SJCRH30 (cell line): Measurements from ENCODE around the gene TREM1. TPM values are rescaled to one million over a fixed set of nuclear protein-coding genes. Genes with fewer than 3 reads are reported as not detected.
A peak's percentile ranks its signal among the peaks of the same experiment; 100 is the strongest.
"Not testable (repeated sequence)": the region's sequence is repeated elsewhere in the genome, so short reads cannot be mapped to it uniquely, and the experiment has no call there.

Source experiments
- DNase-seq, 2 experiments: peaks; one replicate each; pipeline ENCODE4 v3.0.0-alpha.2; 2015 to 2020
- H3K27ac ChIP-seq: fragments of 250-450 bp; sonication (Bioruptor Pico); 2 replicates; pipeline ENCODE4 v1.5.1; 2020; ENCODE audit warnings: mild to moderate bottlenecking, moderate library complexity
- H3K27me3 ChIP-seq: fragments of 250-450 bp; sonication (Bioruptor Pico); 2 replicates; pipeline ENCODE4 v1.5.1; 2020; ENCODE audit warnings: mild to moderate bottlenecking, moderate library complexity
- H3K36me3 ChIP-seq: fragments of 250-450 bp; sonication (Bioruptor Pico); 2 replicates; pipeline ENCODE4 v1.5.1; 2020; ENCODE audit warnings: mild to moderate bottlenecking, moderate library complexity
- H3K4me1 ChIP-seq: fragments of 250-450 bp; sonication (Bioruptor Pico); 2 replicates; pipeline ENCODE4 v1.5.1; 2020; ENCODE audit warnings: mild to moderate bottlenecking, moderate library complexity
- H3K4me3 ChIP-seq: fragments of 250-450 bp; sonication (Bioruptor Pico); 2 replicates; pipeline ENCODE4 v1.5.1; 2020; ENCODE audit warnings: mild to moderate bottlenecking, moderate library complexity
- H3K9me3 ChIP-seq: fragments of 250-450 bp; sonication (Bioruptor Pico); replicated peaks from 2 replicates; pipeline ENCODE4 v1.5.1; 2020; ENCODE audit warnings: mild to moderate bottlenecking, moderate library complexity
- total RNA-seq: library from RNA; depleted of rRNA; stranded (reverse); fragments of >200 nt; shearing (Covaris generic); gene quantifications from 2 replicates; pipeline ENCODE4 v1.2.3, GENCODE V29; 2014

The TREM1 gene
- total RNA-seq, 1 experiment from 2014 or later: not detected

GRCh38 chr6:41315943-41316620 lies 29.6 kb upstream of the TREM1 start:
- no peak for DNase-seq
- Histone ChIP-seq H3K4me1 (peaks cover 5% of the 10 kb centered on the region; the same call in 1 of the 2 replicates), H3K36me3 (no peaks in the 10 kb centered on the region), H3K27ac (no peak overlapping the region), H3K9me3 (no peaks in the 10 kb centered on the region), H3K4me3 (no peak overlapping the region), H3K27me3 (no peaks in the 10 kb centered on the region)

GRCh38 chr6:41315203-41315602 lies 28.7 kb upstream of the TREM1 start:
- peaks cover 5% of the 10 kb centered on the region; the same call in 1 of the 2 replicates for H3K4me1 ChIP-seq
- H3K4me3 ChIP-seq: no peak overlapping the region
- no peaks in the 10 kb centered on the region for H3K36me3 ChIP-seq
- DNase-seq: no peak
- H3K27me3 ChIP-seq: no peaks in the 10 kb centered on the region
- no peak overlapping the region for H3K27ac ChIP-seq
- no peaks in the 10 kb centered on the region for H3K9me3 ChIP-seq

DNA sequence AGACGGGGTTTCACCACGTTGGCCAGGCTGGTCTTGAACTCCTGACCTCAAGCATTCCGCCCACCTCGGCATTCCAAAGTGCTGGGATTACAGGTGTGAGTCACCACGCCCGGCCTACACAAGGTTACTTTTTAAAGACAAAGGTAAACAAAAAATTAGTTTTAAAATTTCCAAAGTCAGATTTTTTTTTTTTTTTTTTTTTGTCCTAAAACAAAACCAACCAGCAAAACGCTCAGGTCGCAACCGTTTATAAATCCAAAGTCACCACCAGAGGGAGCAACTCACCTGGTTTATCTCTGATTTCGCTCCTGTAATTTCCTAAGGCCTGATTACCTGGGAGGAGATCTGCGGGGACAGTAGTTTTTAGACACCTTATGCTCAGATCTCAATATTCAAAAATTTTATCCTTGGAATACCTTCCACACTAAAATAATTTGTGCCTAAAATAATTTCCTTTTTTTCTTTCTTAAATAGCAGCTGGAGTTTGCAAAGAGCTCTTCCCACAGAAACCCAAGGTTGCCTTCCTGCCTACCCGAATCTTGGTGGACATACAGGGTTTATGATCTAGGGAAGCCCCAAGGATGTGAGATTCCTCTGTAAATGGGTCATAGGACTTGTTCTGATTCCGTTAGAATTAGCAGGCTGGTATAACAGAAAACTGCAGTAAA lies 19.8 kb upstream of the TREM1 start:
- peak in 1 of 2 experiments; percentile 64 for DNase-seq
- H3K9me3 ChIP-seq: no peaks in the 10 kb centered on the region
- H3K36me3 ChIP-seq: no peaks in the 10 kb centered on the region
- H3K27me3 ChIP-seq: no peaks in the 10 kb centered on the region
- no peak overlapping the region for H3K4me3 ChIP-seq
- no peaks in the 10 kb centered on the region for H3K4me1 ChIP-seq
- no peak overlapping the region for H3K27ac ChIP-seq

- H3K36me3 ChIP-seq: no peaks in the 10 kb centered on the region
- no peaks in the 10 kb centered on the region for H3K4me1 ChIP-seq
- no peaks in the 10 kb centered on the region for H3K9me3 ChIP-seq
- H3K4me3 ChIP-seq: no peak overlapping the region
- no peak for DNase-seq
- H3K27ac ChIP-seq: no peak overlapping the region
- H3K27me3 ChIP-seq: no peaks in the 10 kb centered on the region
Measured at GRCh38 chr6:41302638-41303037, 16.2 kb upstream of the TREM1 start.

- Histone ChIP-seq H3K4me1 (no peaks in the 10 kb centered on the region), H3K9me3 (no peaks in the 10 kb centered on the region), H3K27ac (no peak overlapping the region), H3K4me3 (no peak overlapping the region), H3K27me3 (no peaks in the 10 kb centered on the region), H3K36me3 (no peaks in the 10 kb centered on the region)
- no peak for DNase-seq
Measured at GRCh38 chr6:41298785-41299502, 12.5 kb upstream of the TREM1 start.

DNA sequence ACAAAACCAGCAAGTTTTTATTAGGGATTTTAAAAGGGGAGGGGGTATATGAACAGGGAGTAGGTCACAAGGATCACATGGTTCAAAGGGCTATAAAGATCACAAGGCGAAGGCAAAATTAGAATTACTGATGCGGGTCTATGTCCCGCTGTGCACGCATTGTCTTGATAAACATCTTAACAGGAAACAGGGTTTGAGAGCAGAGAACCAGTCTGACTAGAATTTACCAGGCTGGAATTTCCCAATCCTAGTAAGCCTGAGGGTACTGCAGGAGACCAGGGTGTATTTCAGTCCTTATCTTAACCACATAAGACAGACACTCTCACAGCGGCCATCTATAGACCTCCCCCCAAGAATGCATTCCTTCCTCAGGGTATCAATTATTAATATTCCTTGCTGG lies 10.8 kb upstream of the TREM1 start:
- not testable (repeated sequence) for H3K36me3 ChIP-seq, H3K27me3 ChIP-seq, H3K27ac ChIP-seq, H3K4me1 ChIP-seq, DNase-seq, H3K9me3 ChIP-seq, H3K4me3 ChIP-seq

DNA sequence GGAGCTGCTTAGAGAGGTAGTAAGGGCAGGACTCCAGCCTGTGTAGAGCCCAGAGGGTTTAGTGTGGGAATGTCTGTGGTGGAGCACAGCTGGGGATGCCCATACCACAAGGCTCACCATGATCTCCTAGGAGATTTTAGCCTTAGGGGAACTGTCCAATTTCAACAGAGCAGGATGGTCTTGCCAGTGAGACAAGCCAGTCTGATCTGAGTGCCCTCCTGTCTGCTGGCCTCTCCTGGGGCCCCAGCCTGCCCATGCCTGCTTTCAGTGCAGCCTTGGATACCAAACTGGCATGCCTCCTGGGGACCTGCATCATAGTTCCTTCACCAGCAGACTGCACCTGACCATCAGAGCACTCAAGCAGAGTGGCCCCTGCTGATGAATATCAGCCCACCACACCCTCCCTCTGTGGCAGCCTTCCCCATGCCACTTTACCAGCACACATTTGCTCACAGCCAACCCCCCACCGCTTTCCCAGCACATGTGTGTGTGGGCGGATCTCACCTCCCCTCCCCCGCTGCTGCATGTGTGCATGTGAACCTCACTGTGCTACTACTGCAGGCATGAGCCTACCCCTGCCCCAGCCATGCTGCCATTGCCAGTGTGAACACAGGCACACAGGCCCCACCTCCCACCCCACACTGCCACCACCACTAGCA lies 7.9 kb upstream of the TREM1 start:
- no peaks in the 10 kb centered on the region for H3K27me3 ChIP-seq
- H3K9me3 ChIP-seq: no peaks in the 10 kb centered on the region
- no peak overlapping the region for H3K4me3 ChIP-seq
- H3K4me1 ChIP-seq: no peaks in the 10 kb centered on the region
- H3K27ac ChIP-seq: no peak overlapping the region
- DNase-seq: peak in 1 of 2 experiments; percentile 6
- no peaks in the 10 kb centered on the region for H3K36me3 ChIP-seq

- H3K27ac ChIP-seq: no peak overlapping the region
- no peaks in the 10 kb centered on the region for H3K36me3 ChIP-seq
- H3K27me3 ChIP-seq: peaks cover 7% of the 10 kb centered on the region
- no peaks in the 10 kb centered on the region for H3K9me3 ChIP-seq
- H3K4me1 ChIP-seq: no peaks in the 10 kb centered on the region
- no peak for DNase-seq
- H3K4me3 ChIP-seq: no peak overlapping the region
Measured at GRCh38 chr6:41291717-41292116, 5.2 kb upstream of the TREM1 start.

- no peaks in the 10 kb centered on the region for H3K4me1 ChIP-seq
- H3K9me3 ChIP-seq: no peaks in the 10 kb centered on the region
- no peak overlapping the region for H3K27ac ChIP-seq
- H3K4me3 ChIP-seq: no peak overlapping the region
- H3K36me3 ChIP-seq: no peaks in the 10 kb centered on the region
- peaks cover 7% of the 10 kb centered on the region for H3K27me3 ChIP-seq
- no peak for DNase-seq
Measured at GRCh38 chr6:41289815-41290214, 3.3 kb upstream of the TREM1 start.

DNA sequence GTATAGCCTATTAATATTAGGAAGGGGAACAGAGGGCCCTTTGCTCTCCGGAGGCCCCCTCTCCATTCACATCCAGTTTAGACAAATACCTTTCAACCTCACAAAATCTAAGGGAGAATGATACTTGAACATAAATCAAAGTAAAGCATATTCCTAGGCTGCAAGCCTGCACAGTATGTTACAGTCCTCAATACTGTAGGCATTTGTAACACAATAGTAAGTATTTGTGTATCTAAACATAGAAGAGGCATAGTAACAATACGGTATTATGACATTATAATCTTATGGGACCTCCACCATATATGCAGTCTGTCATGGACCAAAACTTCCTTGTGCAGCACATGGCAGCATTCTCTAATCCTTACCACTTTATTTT lies 2.3 kb upstream of the TREM1 start:
- Histone ChIP-seq H3K36me3 (no peaks in the 10 kb centered on the region), H3K27me3 (peaks cover 7% of the 10 kb centered on the region), H3K4me3 (no peak overlapping the region), H3K27ac (no peak overlapping the region), H3K4me1 (no peaks in the 10 kb centered on the region), H3K9me3 (no peaks in the 10 kb centered on the region)
- no peak for DNase-seq

DNA sequence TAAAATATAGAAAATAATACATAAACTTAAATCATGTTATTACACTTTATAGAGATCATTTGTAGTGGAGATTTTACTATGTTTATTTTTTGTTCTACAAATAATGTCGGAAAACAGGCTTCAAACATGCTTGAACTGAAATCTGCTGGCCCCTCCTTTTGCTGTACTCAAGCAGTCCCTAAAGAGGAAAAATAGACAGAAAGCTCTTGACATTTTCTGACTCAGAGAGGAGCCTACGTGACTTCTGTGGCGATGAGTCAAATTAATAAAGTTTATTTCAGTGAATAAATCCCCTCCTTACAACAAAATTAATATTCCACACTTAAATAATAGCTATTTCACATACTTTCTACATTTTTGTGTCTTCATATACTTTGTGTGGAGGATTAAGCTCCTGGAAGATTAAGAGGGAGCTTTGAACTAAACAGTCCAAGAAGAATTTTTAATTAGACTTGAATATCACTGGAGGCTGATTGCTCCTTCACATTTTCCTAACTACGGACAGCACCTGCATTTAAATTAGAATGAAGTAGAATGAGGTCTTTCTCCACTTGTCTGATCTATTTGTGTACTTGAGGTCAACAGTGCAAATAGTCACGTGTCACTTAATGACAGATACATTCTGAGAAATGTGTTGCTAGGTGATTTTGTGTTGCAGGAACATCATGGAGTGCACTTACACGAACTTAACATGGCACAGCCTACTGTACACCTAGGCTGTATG lies 1.7 kb upstream of the TREM1 start:
- Histone ChIP-seq H3K27me3 (peaks cover 7% of the 10 kb centered on the region), H3K4me1 (no peaks in the 10 kb centered on the region)
- no peak for DNase-seq

DNA sequence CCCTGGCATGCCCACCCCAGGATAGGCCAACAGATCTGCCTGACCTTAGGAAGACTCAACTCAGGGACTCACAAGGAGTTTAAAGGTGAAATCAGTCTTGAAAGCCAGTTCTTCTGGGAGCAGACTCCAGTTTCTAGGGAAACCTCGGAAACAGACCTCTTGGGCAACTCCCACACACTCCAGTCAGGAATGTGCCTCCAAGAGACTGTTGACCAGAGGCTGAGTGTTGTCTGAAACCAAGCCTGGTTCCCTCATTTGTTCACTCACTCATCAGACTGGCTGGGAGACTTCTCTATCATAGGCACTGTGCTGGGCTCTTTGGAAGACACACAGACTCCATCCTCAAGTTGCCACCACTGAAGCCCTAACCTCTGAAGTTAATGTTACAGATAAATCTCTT lies 1.8 kb downstream of the TREM1 start:
- no peaks in the 10 kb centered on the region for H3K4me1 ChIP-seq
- H3K27ac ChIP-seq: no peak overlapping the region
- DNase-seq: no peak

More for the DNA sequence above, 1.7 kb upstream of the TREM1 start:
- H3K9me3 ChIP-seq: no peaks in the 10 kb centered on the region
- H3K4me3 ChIP-seq: no peak overlapping the region
- no peak overlapping the region for H3K27ac ChIP-seq
- H3K36me3 ChIP-seq: no peaks in the 10 kb centered on the region

GRCh38 chr6:41283600-41283999 lies 2.9 kb downstream of the TREM1 start:
- no peak for DNase-seq
- Histone ChIP-seq H3K9me3 (no peaks in the 10 kb centered on the region), H3K4me3 (no peak overlapping the region), H3K27ac (no peak overlapping the region), H3K4me1 (no peaks in the 10 kb centered on the region), H3K27me3 (peaks cover 7% of the 10 kb centered on the region), H3K36me3 (no peaks in the 10 kb centered on the region)

More for the DNA sequence above, 1.8 kb downstream of the TREM1 start:
- peaks cover 7% of the 10 kb centered on the region for H3K27me3 ChIP-seq
- H3K36me3 ChIP-seq: no peaks in the 10 kb centered on the region
- no peaks in the 10 kb centered on the region for H3K9me3 ChIP-seq
- H3K4me3 ChIP-seq: no peak overlapping the region

DNA sequence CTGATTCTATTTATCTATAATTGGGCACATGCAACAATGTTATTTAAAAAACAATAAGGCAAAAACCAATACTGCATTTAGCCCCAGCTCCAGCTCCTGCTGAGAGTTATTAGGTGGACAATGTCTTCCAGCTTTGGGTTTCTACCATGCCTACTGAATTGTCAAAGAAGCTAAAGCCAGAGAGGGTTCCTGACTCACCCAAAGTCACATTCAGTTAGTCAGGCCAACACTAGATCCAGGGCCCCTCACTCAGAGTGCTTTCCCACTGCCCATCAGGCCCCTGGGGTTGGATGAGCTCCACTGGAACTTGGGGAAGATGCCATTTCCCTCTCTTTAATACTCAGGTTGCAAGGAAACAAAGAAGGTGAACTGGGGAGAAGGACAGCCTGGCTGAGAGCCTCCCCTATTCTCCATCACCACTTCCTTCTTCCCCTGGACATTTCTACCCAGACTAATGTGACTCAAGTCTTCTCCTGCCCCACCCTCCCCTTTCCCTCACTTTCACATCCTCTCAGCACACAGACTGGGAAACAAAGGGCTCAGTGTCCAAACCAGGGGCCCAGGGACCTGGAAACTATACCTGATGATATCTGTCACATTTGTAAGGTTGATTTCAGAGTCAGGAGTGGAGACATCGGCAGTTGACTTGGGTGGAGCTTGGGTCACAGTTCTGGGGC lies 6.0 kb downstream of the TREM1 start:
- H3K4me3 ChIP-seq: no peak overlapping the region
- no peaks in the 10 kb centered on the region for H3K27me3 ChIP-seq
- H3K36me3 ChIP-seq: no peaks in the 10 kb centered on the region
- no peak overlapping the region for H3K27ac ChIP-seq
- H3K4me1 ChIP-seq: no peaks in the 10 kb centered on the region
- no peak for DNase-seq
- no peaks in the 10 kb centered on the region for H3K9me3 ChIP-seq
